DND-41 (cell line): ENCODE measurements around the gene PPP1R14C.

Source experiments
- ATAC-seq: fragments of 200-7000 bp; cut with Tn5 transposase; 3 replicates; pipeline ENCODE4 v1.9.1; 2021; ENCODE audit warnings: low read depth; ENCODE audit not compliant: insufficient read depth
- DNase-seq: peaks from one replicate; pipeline ENCODE4 v3.0.0-alpha.2; 2020
- H2AFZ ChIP-seq: 2 replicates; pipeline ENCODE4 v1.6.0; 2012; ENCODE audit warnings: low read depth, low read length
- H3K27ac ChIP-seq: 2 replicates; pipeline ENCODE4 v1.5.1; 2012; ENCODE audit warnings: low read length, inconsistent platforms
- H3K27me3 ChIP-seq: fragments of 200-600 bp; sonication (generic); 2 replicates; pipeline ENCODE4 v1.6.0; 2012; ENCODE audit warnings: low read length, mild to moderate bottlenecking, inconsistent platforms; ENCODE audit not compliant: insufficient read depth, poor library complexity
- H3K36me3 ChIP-seq: 2 replicates; pipeline ENCODE4 v1.5.1; 2012; ENCODE audit warnings: low read length, inconsistent platforms; ENCODE audit not compliant: insufficient read depth
- H3K4me1 ChIP-seq: 2 replicates; pipeline ENCODE4 v1.5.1; 2012; ENCODE audit warnings: mild to moderate bottlenecking, low read length; ENCODE audit not compliant: insufficient read depth
- H3K4me2 ChIP-seq: 2 replicates; pipeline ENCODE4 v1.6.0; 2012; ENCODE audit warnings: mild to moderate bottlenecking, moderate library complexity, low read length, inconsistent platforms; ENCODE audit not compliant: insufficient read depth
- H3K4me3 ChIP-seq, 2 experiments: fragments of 200-600 bp in 1 of 2; shearing (Covaris generic) in 1 of 2; 2 replicates each; pipeline ENCODE4 v1.5.1; 2012 to 2016; ENCODE audit warnings: inconsistent platforms in 2 of 2, low read length in 2 of 2, mild to moderate bottlenecking in 2 of 2, low read depth in 1 of 2, moderate library complexity in 1 of 2
- H3K79me2 ChIP-seq: 2 replicates; pipeline ENCODE4 v1.6.0; 2012; ENCODE audit warnings: low read length, inconsistent platforms; ENCODE audit not compliant: insufficient read depth
- H3K9ac ChIP-seq: 2 replicates; pipeline ENCODE4 v1.6.0; 2012; ENCODE audit warnings: low read depth, mild to moderate bottlenecking, inconsistent platforms, low read length, moderate library complexity
- H3K9me3 ChIP-seq: 2 replicates; pipeline ENCODE4 v1.5.1; 2012; ENCODE audit warnings: low read length, moderate library complexity, mild to moderate bottlenecking, inconsistent platforms; ENCODE audit not compliant: insufficient read depth, severe bottlenecking
- H4K20me1 ChIP-seq: 2 replicates; pipeline ENCODE4 v1.6.0; 2012; ENCODE audit warnings: low read length; ENCODE audit not compliant: insufficient read depth
- EZH2 ChIP-seq: IDR thresholded peaks from 3 replicates; pipeline ENCODE4 v1.6.1; 2012; ENCODE audit warnings: borderline replicate concordance, low read depth, mild to moderate bottlenecking, moderate library complexity, low read length, inconsistent platforms; ENCODE audit not compliant: severe bottlenecking
- TF ChIP-seq, protein P1 (sequence below): IDR thresholded peaks from 2 replicates; pipeline ENCODE4 v1.5.1; 2012; ENCODE audit warnings: borderline replicate concordance, low read length, moderate library complexity, mild to moderate bottlenecking; ENCODE audit not compliant: poor library complexity, severe bottlenecking; ENCODE audit errors: extremely low read depth

Gene PPP1R14C

DNA sequence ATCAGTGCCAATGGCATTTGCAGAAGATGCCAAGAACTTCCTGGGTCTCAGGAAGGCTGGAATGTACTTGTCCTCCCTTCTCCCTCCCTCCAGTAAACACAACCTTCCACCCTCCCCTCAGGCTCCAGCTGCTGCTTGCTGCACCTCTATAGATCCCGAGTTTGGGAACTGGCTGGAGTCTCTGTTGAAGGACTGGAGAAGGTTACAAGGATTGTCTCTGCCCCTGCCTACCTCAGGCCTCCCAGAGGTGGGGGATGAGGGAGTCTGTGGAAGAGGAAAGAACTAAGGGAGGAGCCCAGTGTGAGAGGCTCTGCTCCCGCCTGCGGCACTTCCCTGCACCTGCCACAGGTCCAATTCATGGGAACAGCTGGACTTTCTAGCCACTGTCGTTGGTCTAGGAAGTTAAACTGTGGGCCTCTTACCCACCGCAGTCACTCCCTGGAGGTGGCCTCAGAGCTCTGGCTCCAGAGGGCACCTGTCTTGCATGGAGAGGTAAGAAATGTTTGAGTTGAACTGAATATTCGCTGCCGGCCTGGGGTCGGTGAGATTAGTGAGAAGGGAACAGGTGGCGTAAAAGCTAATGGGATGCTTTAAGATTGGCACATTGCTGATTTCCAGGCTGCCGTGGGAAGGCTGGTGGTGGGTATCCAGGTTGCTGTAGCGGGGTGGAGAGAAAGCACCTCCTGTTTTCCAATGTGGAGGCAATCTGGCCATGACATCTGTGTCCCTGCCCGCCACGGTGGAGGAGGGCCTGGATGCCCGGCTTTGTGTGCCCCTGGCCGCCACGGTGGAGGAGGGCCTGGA, 54.3 kb downstream of the PPP1R14C start:
- DNase-seq (no peak), ATAC-seq (no peak)
- Histone ChIP-seq H4K20me1 (no peaks in the 10 kb centered on the region), H3K27ac (no peak overlapping the region), H2AFZ (no peak overlapping the region), H3K27me3 (peaks cover 21% of the 10 kb centered on the region), H3K4me3 (no peak overlapping the region), H3K36me3 (no peaks in the 10 kb centered on the region), H3K4me1 (no peaks in the 10 kb centered on the region), H3K79me2 (no peaks in the 10 kb centered on the region), H3K9ac (no peak overlapping the region), H3K9me3 (no peaks in the 10 kb centered on the region), H3K4me2 (no peak overlapping the region)
- TF ChIP-seq, protein P1, sequence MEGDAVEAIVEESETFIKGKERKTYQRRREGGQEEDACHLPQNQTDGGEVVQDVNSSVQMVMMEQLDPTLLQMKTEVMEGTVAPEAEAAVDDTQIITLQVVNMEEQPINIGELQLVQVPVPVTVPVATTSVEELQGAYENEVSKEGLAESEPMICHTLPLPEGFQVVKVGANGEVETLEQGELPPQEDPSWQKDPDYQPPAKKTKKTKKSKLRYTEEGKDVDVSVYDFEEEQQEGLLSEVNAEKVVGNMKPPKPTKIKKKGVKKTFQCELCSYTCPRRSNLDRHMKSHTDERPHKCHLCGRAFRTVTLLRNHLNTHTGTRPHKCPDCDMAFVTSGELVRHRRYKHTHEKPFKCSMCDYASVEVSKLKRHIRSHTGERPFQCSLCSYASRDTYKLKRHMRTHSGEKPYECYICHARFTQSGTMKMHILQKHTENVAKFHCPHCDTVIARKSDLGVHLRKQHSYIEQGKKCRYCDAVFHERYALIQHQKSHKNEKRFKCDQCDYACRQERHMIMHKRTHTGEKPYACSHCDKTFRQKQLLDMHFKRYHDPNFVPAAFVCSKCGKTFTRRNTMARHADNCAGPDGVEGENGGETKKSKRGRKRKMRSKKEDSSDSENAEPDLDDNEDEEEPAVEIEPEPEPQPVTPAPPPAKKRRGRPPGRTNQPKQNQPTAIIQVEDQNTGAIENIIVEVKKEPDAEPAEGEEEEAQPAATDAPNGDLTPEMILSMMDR: no peak
- no peak for TF ChIP-seq EZH2

DNA sequence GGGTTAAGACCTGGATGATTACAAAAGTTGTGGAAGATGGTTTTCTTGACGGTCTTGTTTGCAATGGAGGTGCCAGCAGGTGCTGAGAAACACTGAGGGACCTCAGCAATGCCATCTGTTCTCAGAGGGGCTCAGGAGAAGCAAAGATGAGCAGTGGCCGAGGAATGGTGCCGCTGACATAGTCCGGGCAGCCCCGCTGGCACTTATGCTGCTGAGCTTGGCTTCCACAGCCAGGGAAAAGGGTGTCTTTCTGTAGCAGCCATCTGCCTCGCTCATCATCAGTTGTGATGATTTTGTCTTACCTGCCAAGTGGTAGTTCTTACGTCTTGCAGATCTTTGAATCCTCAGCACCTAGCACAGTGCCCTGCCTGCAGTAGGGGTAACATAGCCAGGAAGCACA, 55.7 kb downstream of the PPP1R14C start:
- no peak overlapping the region for H3K4me2 ChIP-seq
- no peak overlapping the region for H2AFZ ChIP-seq
- no peak overlapping the region for H3K9ac ChIP-seq
- no peaks in the 10 kb centered on the region for H3K79me2 ChIP-seq
- TF ChIP-seq, protein P1: no peak
- TF ChIP-seq EZH2: no peak
- ATAC-seq (no peak), DNase-seq (no peak)
- H3K27me3 ChIP-seq: peaks cover 23% of the 10 kb centered on the region
- no peaks in the 10 kb centered on the region for H3K9me3 ChIP-seq
- no peaks in the 10 kb centered on the region for H3K36me3 ChIP-seq
- no peak overlapping the region for H3K4me3 ChIP-seq
- H4K20me1 ChIP-seq: no peaks in the 10 kb centered on the region
- H3K27ac ChIP-seq: no peak overlapping the region
- H3K4me1 ChIP-seq: no peaks in the 10 kb centered on the region

DNA sequence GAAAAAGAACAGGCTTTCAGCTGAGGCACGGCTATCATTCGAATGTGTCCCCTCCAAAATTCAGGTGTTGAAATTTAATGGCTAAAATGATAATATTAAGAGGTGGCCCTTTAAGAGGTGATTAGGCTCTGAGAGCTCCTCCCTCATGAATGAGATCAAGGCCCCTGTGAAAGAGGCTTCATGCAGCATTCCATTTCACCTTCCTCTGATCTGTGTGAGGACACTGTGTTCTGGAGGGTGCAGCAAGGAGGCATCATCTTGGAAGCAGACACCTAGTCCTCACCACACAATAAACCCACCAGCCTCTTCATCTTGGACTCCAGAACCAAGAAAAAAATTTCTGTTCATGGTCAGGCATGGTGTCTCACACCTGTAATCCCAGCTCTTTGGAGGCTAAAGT, 56.4 kb downstream of the PPP1R14C start:
- Histone ChIP-seq H3K27ac (no peak overlapping the region), H3K36me3 (no peaks in the 10 kb centered on the region), H3K4me3 (no peak overlapping the region), H3K9ac (no peak overlapping the region), H4K20me1 (peaks cover 2% of the 10 kb centered on the region; the same call in 1 of the 2 replicates), H3K4me2 (no peak overlapping the region), H3K9me3 (no peaks in the 10 kb centered on the region), H2AFZ (no peak overlapping the region), H3K27me3 (peaks cover 23% of the 10 kb centered on the region), H3K4me1 (no peaks in the 10 kb centered on the region), H3K79me2 (no peaks in the 10 kb centered on the region)
- DNase-seq (no peak), ATAC-seq (no peak)
- TF ChIP-seq EZH2: no peak
- TF ChIP-seq, protein P1: no peak
